Activated CD4-positive, alpha-beta T cell treated with anti-CD3 and anti-CD28 coated beads, Interleukin-2, amount 10 ng/mL, durations not matched to agents 24 days and 14 days (primary cell): ENCODE measurements around the gene COX7B. TPM values are rescaled to one million over a fixed set of nuclear protein-coding genes. Genes with fewer than 3 reads are reported as not detected.
"Not testable (repeated sequence)": the region's sequence is repeated elsewhere in the genome, so short reads cannot be mapped to it uniquely, and the experiment has no call there.

ENCODE experiments used
- DNase-seq: peaks from one replicate; pipeline ENCODE4 v3.0.0; 2022
- H3K27ac Mint-ChIP-seq: one replicate; pipeline ENCODE4 v1.8.0; 2022; ENCODE audit warnings: mild to moderate bottlenecking, mixed read lengths
- H3K27me3 Mint-ChIP-seq: one replicate; pipeline ENCODE4 v1.8.0; 2022; ENCODE audit warnings: mixed read lengths
- H3K36me3 Mint-ChIP-seq: one replicate; pipeline ENCODE4 v1.8.0; 2022; ENCODE audit warnings: low read depth, mild to moderate bottlenecking, mixed read lengths
- H3K4me1 Mint-ChIP-seq: one replicate; pipeline ENCODE4 v1.8.0; 2021; ENCODE audit warnings: mixed read lengths
- H3K4me3 Mint-ChIP-seq: one replicate; pipeline ENCODE4 v1.8.0; 2022; ENCODE audit warnings: mild to moderate bottlenecking, moderate library complexity, mixed read lengths
- H3K9me3 Mint-ChIP-seq: one replicate; pipeline ENCODE4 v1.8.0; 2021; ENCODE audit warnings: mixed read lengths
- intact Hi-C: fragments of 100-400 bp; cut with micrococcal nuclease; formaldehyde crosslinking; loops from one replicate; pipeline ENCODE4 v1.15.1; 2023
- total RNA-seq: library from RNA; stranded (reverse); gene quantifications from 2 replicates; pipeline ENCODE4 v1.2.3, GENCODE V29; 2022

Gene COX7B, protein sequence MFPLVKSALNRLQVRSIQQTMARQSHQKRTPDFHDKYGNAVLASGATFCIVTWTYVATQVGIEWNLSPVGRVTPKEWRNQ
- total RNA-seq: 281 and 301 TPM in 2 replicates

GRCh38 chrX:77899081-77899828 lies at the start of gene COX7B:
Gene COX7B, plus strand, starts transcription at chrX:77899468. Its CDS starts 86 bp downstream, at chrX:77899554.
- intact Hi-C loops: loop anchor here (1.0 to 10.0 kb wide), 6 partner anchors 11 to 1474 kb away; partner anchors contain the start of genes ATP7A, ITM2A, MAGEE1 and PGK1
- Mint-ChIP-seq H3K27ac (peak within 1 kb of the TSS; percentile 97), H3K9me3 (no peaks in the 10 kb centered on the region), H3K4me1 (peaks cover 9% of the 10 kb centered on the region), H3K36me3 (peaks cover 25% of the 10 kb centered on the region), H3K27me3 (no peaks in the 10 kb centered on the region), H3K4me3 (peak within 1 kb of the TSS; percentile 90)
- peak; percentile 91 for DNase-seq

DNA sequence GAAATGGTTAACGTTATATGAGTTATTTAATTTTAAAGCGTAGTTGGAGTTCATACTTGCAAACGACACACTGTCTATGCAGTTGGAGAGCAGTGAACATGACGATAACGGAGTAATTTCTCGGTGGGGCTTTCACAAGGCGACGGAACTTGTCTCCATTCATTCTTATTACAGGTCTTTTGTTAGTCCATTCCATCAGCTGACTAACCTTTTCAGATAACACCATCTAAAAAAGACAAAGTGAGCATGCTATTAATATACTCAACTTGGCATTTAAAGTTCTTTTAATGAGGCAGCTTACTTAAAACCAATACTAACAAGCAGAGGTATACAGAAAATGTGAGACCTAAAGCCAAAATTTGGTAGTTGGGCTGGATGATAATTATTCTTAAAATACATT lies 23.9 kb upstream of the COX7B start:
- no peaks in the 10 kb centered on the region for H3K4me1 Mint-ChIP-seq
- DNase-seq: no peak
- H3K4me3 Mint-ChIP-seq: no peak overlapping the region
- no peaks in the 10 kb centered on the region for H3K27me3 Mint-ChIP-seq
- H3K9me3 Mint-ChIP-seq: no peaks in the 10 kb centered on the region
- no peak overlapping the region for H3K27ac Mint-ChIP-seq
- peaks cover 23% of the 10 kb centered on the region for H3K36me3 Mint-ChIP-seq
- intact Hi-C loops: no loop called here

GRCh38 chrX:77881418-77881817 lies 17.9 kb upstream of the COX7B start:
- not testable (repeated sequence) for H3K27ac Mint-ChIP-seq, DNase-seq, H3K4me1 Mint-ChIP-seq

GRCh38 chrX:77892887-77893286 lies 6.4 kb upstream of the COX7B start:
- Mint-ChIP-seq H3K27ac (peak overlapping the region; percentile 37), H3K36me3 (peaks cover 12% of the 10 kb centered on the region), H3K4me1 (peaks cover 18% of the 10 kb centered on the region), H3K27me3 (no peaks in the 10 kb centered on the region), H3K4me3 (peak overlapping the region; percentile 92), H3K9me3 (peaks cover 4% of the 10 kb centered on the region)
- DNase-seq: no peak
- intact Hi-C loops: loop anchor here (5.0 to 10.0 kb wide), 4 partner anchors 731 to 1472 kb away; partner anchors contain the start of genes ITM2A and MAGEE1

More at GRCh38 chrX:77881418-77881817, 17.9 kb upstream of the COX7B start:
- H3K4me3 Mint-ChIP-seq, H3K9me3 Mint-ChIP-seq, H3K27me3 Mint-ChIP-seq, intact Hi-C loops: not testable (repeated sequence)
- H3K36me3 Mint-ChIP-seq: peaks cover 20% of the 10 kb centered on the region

DNA sequence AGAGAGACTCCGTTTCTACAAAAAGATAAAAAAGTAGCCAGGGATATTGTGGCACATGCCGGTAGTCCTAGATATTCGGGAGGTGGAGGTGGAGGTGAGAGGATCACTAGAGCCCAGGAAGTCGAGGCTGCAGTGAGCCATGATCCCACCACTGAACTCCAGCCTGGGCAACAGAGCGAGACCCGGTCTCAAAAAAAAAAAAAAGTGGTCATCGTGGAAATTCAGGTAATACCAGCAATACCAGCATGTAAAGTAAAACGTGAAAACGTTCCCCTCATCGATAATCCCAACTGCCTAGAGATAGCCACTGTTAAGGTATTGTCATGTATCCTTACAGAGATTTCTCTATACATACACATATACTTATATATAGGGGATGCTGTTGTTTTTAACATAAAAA lies 5.6 kb upstream of the COX7B start:
- Mint-ChIP-seq H3K27me3 (no peaks in the 10 kb centered on the region), H3K4me1 (peaks cover 18% of the 10 kb centered on the region), H3K9me3 (peaks cover 4% of the 10 kb centered on the region)

GRCh38 chrX:77894921-77895886 lies 4.1 kb upstream of the COX7B start, which contains the start of gene MAGT1:
Gene MAGT1, minus strand, starts transcription at chrX:77895435. Its CDS starts 25 bp downstream, at chrX:77895410.
- DNase-seq: peak; percentile 96
- Mint-ChIP-seq H3K27ac (peak within 1 kb of the TSS; percentile 99), H3K36me3 (peaks cover 9% of the 10 kb centered on the region), H3K9me3 (no peaks in the 10 kb centered on the region), H3K27me3 (no peaks in the 10 kb centered on the region), H3K4me1 (peaks cover 14% of the 10 kb centered on the region), H3K4me3 (peak within 1 kb of the TSS; percentile 92)
- intact Hi-C loops: loop anchor here (1.0 to 10.0 kb wide), 6 partner anchors 16 to 1470 kb away; partner anchors contain the start of genes ATP7A, ATRX, ITM2A and MAGEE1

More for the DNA sequence above, 5.6 kb upstream of the COX7B start:
- peaks cover 12% of the 10 kb centered on the region for H3K36me3 Mint-ChIP-seq
- no peak for DNase-seq
- H3K27ac Mint-ChIP-seq: no peak overlapping the region
- H3K4me3 Mint-ChIP-seq: peak overlapping the region; percentile 92
- intact Hi-C loops: loop anchor here (2.0 to 10.0 kb wide), 5 partner anchors 17 to 1471 kb away; partner anchors contain the start of genes ATP7A, ITM2A and MAGEE1

DNA sequence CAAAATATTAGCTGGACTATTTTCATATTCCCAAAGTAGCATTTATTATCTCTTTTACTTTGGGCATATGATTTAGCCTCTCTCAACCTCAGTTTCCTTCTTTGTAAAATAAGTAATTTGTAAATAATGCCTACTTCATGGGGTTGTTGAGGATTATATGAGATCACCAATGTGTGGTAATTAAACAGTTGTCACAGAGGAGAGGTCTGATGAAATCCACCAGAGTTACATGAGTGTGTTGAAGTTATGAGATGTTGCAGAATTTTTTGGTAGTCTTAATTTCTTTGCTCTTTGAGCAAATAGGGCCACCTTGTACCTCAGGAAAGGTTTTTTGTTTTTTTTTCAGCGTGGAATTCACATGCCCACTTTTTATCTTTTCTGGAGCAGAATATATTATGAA lies 1.4 kb downstream of the COX7B start:
- no peaks in the 10 kb centered on the region for H3K9me3 Mint-ChIP-seq
- peak overlapping the region; percentile 90 for H3K4me3 Mint-ChIP-seq
- intact Hi-C loops: no loop called here
- H3K4me1 Mint-ChIP-seq: peaks cover 7% of the 10 kb centered on the region
- H3K36me3 Mint-ChIP-seq: peaks cover 31% of the 10 kb centered on the region
- H3K27me3 Mint-ChIP-seq: no peaks in the 10 kb centered on the region
- H3K27ac Mint-ChIP-seq: peak overlapping the region; percentile 97
- DNase-seq: no peak

DNA sequence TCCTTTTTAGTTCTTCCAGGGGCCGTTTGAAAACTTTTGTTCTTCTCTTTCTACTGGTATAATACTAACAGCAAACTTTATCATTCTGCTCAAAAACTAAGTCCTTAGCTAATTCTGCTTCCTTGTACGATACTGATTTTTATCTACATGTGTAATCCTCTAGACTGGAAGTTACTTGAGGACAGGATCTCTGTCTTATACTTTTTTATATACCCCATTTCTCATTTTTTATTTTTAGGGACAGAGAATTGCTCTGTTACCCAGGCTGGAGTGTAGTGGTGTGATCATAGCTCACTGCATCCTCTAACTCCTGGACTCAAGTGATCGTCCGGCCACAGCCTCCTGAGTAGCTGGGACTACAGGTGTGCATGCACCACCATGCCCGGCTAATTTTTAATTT lies 2.2 kb downstream of the COX7B start:
- intact Hi-C loops: no loop called here
- DNase-seq: no peak
- Mint-ChIP-seq H3K4me1 (peaks cover 4% of the 10 kb centered on the region), H3K9me3 (no peaks in the 10 kb centered on the region), H3K27me3 (no peaks in the 10 kb centered on the region), H3K4me3 (peak overlapping the region; percentile 90), H3K27ac (no peak overlapping the region), H3K36me3 (peaks cover 31% of the 10 kb centered on the region)

DNA sequence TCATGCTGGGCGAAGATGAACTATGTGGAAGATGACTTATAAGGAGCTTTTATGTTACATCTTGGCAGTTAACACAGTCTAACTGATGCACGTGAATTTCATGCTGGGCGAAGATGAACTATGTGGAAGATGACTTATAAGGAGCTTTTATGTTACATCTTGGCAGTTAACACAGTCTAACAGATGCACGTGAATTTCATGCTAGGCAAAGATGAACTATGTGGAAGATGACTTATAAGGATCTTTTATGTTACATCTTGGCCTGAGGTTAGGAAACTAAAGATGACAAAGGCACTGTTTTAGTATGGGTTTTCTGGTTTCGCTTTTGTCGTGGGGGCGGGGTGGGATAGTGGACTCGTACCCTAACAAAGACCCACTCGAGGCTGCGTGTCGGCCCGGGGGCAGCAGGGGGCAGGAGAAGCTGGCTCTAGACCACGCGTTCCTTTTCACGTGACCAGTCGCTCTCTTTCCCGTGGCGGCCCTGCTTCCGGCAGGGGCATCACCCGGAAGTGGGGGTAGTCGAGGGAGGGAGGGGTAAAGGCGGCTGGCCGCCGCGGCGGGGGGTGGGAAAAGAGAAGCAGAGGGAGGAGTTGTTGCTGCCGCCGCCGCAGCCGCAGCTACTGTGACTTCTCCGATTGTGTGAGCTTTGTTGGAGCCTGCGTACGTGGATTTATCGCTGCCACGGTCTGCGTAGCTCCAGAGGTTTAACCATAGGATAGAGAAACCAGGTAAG lies 11.0 kb downstream of the COX7B start, which contains the start of gene ATP7A:
Gene ATP7A, plus strand, starts transcription at position 586 of the 733 bp plus-strand sequence. CDS start 60,949 bp downstream, outside the sequence.
- Mint-ChIP-seq H3K9me3 (no peaks in the 10 kb centered on the region), H3K27ac (peak within 1 kb of the TSS; percentile 99), H3K27me3 (no peaks in the 10 kb centered on the region), H3K4me3 (peak within 1 kb of the TSS; percentile 96), H3K36me3 (peaks cover 5% of the 10 kb centered on the region), H3K4me1 (peaks cover 10% of the 10 kb centered on the region)
- DNase-seq: peak; percentile 96
- intact Hi-C loops: loop anchor here (1.0 to 10.0 kb wide), 7 partner anchors 11 to 415 kb away; partner anchors contain the start of genes COX7B, CYSLTR1, MAGT1 and PGK1

DNA sequence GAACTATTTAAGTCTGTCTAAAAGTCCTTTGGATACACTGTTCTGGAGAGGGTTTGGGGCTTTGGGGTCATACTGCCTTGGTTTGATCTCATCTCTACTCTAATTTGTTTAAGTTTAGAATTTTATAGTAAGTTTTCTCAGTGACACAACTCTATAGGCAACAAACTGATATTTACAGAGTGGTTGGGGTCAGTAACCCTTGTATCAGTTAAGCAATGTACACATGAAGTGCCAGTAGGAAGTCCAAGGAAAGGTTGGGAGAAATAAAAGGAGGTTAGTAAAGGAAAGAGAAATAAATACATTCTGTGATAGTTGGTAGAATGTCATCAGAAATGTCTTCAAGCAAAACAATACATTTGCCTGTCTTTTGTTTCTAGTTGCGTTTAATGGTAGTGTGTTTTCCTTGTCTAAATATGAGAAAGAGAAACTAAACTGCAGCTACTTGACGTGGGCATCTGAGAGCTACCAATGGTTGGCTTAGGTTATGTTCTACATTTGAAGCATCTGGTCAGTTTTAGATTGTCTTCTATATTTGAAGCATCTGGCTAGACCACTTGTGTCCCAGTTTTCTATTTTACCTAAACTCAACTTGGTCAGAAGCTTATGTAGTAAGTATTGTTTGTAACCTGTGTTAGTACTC lies 18.1 kb downstream of the COX7B start:
- intact Hi-C loops: loop anchor here (10.0 kb wide), 1 partner anchor 407 kb away; the partner anchor contains the start of gene CYSLTR1

GRCh38 chrX:77918568-77918967 lies 19.3 kb downstream of the COX7B start:
- no peak for DNase-seq
- H3K36me3 Mint-ChIP-seq: peaks cover 3% of the 10 kb centered on the region
- peaks cover 11% of the 10 kb centered on the region for H3K4me1 Mint-ChIP-seq
- H3K4me3 Mint-ChIP-seq: no peak overlapping the region
- intact Hi-C loops: loop anchor here (10.0 kb wide), 1 partner anchor 406 kb away; the partner anchor contains the start of gene CYSLTR1
- no peaks in the 10 kb centered on the region for H3K9me3 Mint-ChIP-seq
- H3K27ac Mint-ChIP-seq: no peak overlapping the region
- H3K27me3 Mint-ChIP-seq: no peaks in the 10 kb centered on the region

More for the DNA sequence above, 18.1 kb downstream of the COX7B start:
- H3K27ac Mint-ChIP-seq: peak overlapping the region; percentile 70
- H3K4me3 Mint-ChIP-seq: peak overlapping the region; percentile 73
- DNase-seq: no peak
- no peaks in the 10 kb centered on the region for H3K9me3 Mint-ChIP-seq
- peaks cover 17% of the 10 kb centered on the region for H3K4me1 Mint-ChIP-seq
- H3K36me3 Mint-ChIP-seq: peaks cover 3% of the 10 kb centered on the region
- H3K27me3 Mint-ChIP-seq: no peaks in the 10 kb centered on the region

- intact Hi-C loops: loop anchor here (10.0 kb wide), 1 partner anchor 405 kb away; the partner anchor contains the start of gene CYSLTR1
- DNase-seq, H3K4me3 Mint-ChIP-seq, H3K27me3 Mint-ChIP-seq, H3K27ac Mint-ChIP-seq, H3K36me3 Mint-ChIP-seq, H3K9me3 Mint-ChIP-seq: not testable (repeated sequence)
- peaks cover 11% of the 10 kb centered on the region for H3K4me1 Mint-ChIP-seq
Measured at GRCh38 chrX:77919370-77919769, 20.1 kb downstream of the COX7B start.
